Liver (tissue), 9 donors: ENCODE data around the gene DNAI1. TPM values are rescaled to one million over a fixed set of nuclear protein-coding genes. Genes with fewer than 3 reads are reported as not detected.

Source experiments
- DNase-seq: peaks from one replicate; pipeline ENCODE4 v3.0.0-alpha.2; 2017; ENCODE audit warnings: low spot score
- H3K27ac ChIP-seq, 2 donors: one replicate each; pipeline ENCODE4 v1.7.0; 2013; ENCODE audit warnings: inconsistent platforms in 2 of 2, low read length in 2 of 2, control low read depth in 1 of 2, low read depth in 1 of 2, mild to moderate bottlenecking in 1 of 2
- H3K27me3 ChIP-seq, 4 donors: one replicate each; pipeline versions ENCODE4 v1.6.1 to v1.7.0; 2013; ENCODE audit warnings: low read length in 3 of 4, inconsistent platforms in 1 of 4, mild to moderate bottlenecking in 1 of 4, moderate library complexity in 1 of 4; ENCODE audit not compliant: control insufficient read depth in 4 of 4, insufficient read depth in 4 of 4
- H3K36me3 ChIP-seq, 4 donors: one replicate each; pipeline versions ENCODE4 v1.6.1 to v1.7.0; 2013; ENCODE audit warnings: low read length in 3 of 4, mild to moderate bottlenecking in 3 of 4, low read depth in 1 of 4, moderate library complexity in 1 of 4; ENCODE audit not compliant: control insufficient read depth in 4 of 4, insufficient read depth in 3 of 4
- H3K4me1 ChIP-seq, 4 donors: one replicate each; pipeline versions ENCODE4 v1.6.1 to v1.7.0; 2013; ENCODE audit warnings: low read length in 3 of 4, mild to moderate bottlenecking in 3 of 4, moderate library complexity in 1 of 4; ENCODE audit not compliant: control insufficient read depth in 4 of 4, insufficient read depth in 4 of 4
- H3K4me3 ChIP-seq, 3 donors: one replicate each; pipeline versions ENCODE4 v1.6.1 to v1.7.0; 2013; ENCODE audit warnings: low read length in 3 of 3, control low read depth in 1 of 3, low read depth in 1 of 3, mild to moderate bottlenecking in 1 of 3
- H3K9ac ChIP-seq, 2 donors: one replicate each; pipeline ENCODE4 v1.7.0; 2013; ENCODE audit warnings: low read length in 2 of 2, mild to moderate bottlenecking in 2 of 2, moderate library complexity in 2 of 2, control low read depth in 1 of 2, low read depth in 1 of 2
- H3K9me3 ChIP-seq, 4 donors: one replicate each; pipeline versions ENCODE4 v1.6.1 to v1.7.0; 2013; ENCODE audit warnings: low read length in 3 of 4; ENCODE audit not compliant: control insufficient read depth in 4 of 4
- EGR1 ChIP-seq, 2 donors: IDR thresholded peaks; 2 replicates each; pipeline ENCODE4 v1.6.1; 2016 to 2018; ENCODE audit warnings: antibody characterized with exemption in 2 of 2, low read depth in 2 of 2
- FOXA1 ChIP-seq: IDR thresholded peaks from 2 replicates; pipeline ENCODE4 v1.6.1; 2016; ENCODE audit warnings: antibody characterized with exemption
- FOXA2 ChIP-seq: IDR thresholded peaks from 2 replicates; pipeline ENCODE4 v1.6.1; 2016; ENCODE audit warnings: antibody characterized with exemption
- GABPA ChIP-seq, 2 donors: IDR thresholded peaks in 1 of 2; conservative IDR thresholded peaks in 1 of 2; 2 replicates each; pipeline ENCODE4 v1.6.1; 2016; ENCODE audit warnings: antibody characterized with exemption in 2 of 2, mild to moderate bottlenecking in 1 of 2, moderate library complexity in 1 of 2
- HNF4A ChIP-seq, 2 donors: conservative IDR thresholded peaks; 2 replicates each; pipeline ENCODE4 v1.6.1; 2016; ENCODE audit warnings: antibody characterized with exemption in 2 of 2, mild to moderate bottlenecking in 2 of 2
- HNF4G ChIP-seq: IDR thresholded peaks from 2 replicates; pipeline ENCODE4 v1.6.1; 2016; ENCODE audit warnings: antibody characterized with exemption
- JUND ChIP-seq, 2 donors: IDR thresholded peaks; 2 replicates each; pipeline ENCODE4 v1.6.1; 2016; ENCODE audit warnings: antibody characterized with exemption in 2 of 2
- NR2F2 ChIP-seq: IDR thresholded peaks from 2 replicates; pipeline ENCODE4 v1.6.1; 2016; ENCODE audit warnings: antibody characterized with exemption
- RAD21 ChIP-seq, 2 donors: IDR thresholded peaks; 2 replicates each; pipeline ENCODE4 v1.6.1; 2016; ENCODE audit warnings: antibody characterized with exemption in 2 of 2, mild to moderate bottlenecking in 2 of 2
- RXRA ChIP-seq, 2 donors: IDR thresholded peaks; 2 replicates each; pipeline ENCODE4 v1.6.1; 2017 to 2018; ENCODE audit warnings: antibody characterized with exemption in 2 of 2, mild to moderate bottlenecking in 1 of 2
- SP1 ChIP-seq: IDR thresholded peaks from 2 replicates; pipeline ENCODE4 v1.6.1; 2018; ENCODE audit warnings: antibody characterized with exemption, mild to moderate bottlenecking
- TAF1 ChIP-seq: conservative IDR thresholded peaks from 2 replicates; pipeline ENCODE4 v1.6.1; 2016; ENCODE audit warnings: antibody characterized with exemption, mild to moderate bottlenecking
- YY1 ChIP-seq: IDR thresholded peaks from 2 replicates; pipeline ENCODE4 v1.6.1; 2016; ENCODE audit warnings: antibody characterized with exemption, mild to moderate bottlenecking
- WGBS: extraction: QIAGEN DNeasy Blood & Tissue Kit; methylation state at CpG from one replicate; pipeline ENCODE4 v1.1.7; 2013; 5-methylcytosine and 5-hydroxymethylcytosine counted together
- polyA plus RNA-seq, 2 donors: library from polyadenylated mRNA; stranded (reverse) in 1 of 2; unstranded in 1 of 2; fragments of 200-250 nt in 1 of 2; fragments of >200 nt in 1 of 2; fragmentation: Nextera tagmentation in 1 of 2; extraction: Ambion mirVana in 1 of 2; gene quantifications; one replicate each; pipeline versions ENCODE4 v1.2.1 to v1.2.3, GENCODE V29; 2013 to 2015
- total RNA-seq, 2 donors: library from RNA; depleted of rRNA; stranded (reverse); fragments of >200 nt; gene quantifications; one replicate each; pipeline ENCODE4 v1.2.3, GENCODE V29; 2014
- TF ChIP-seq, protein P1 (sequence below): IDR thresholded peaks from 2 replicates; pipeline ENCODE4 v1.6.1; 2016; ENCODE audit warnings: antibody characterized with exemption
- TF ChIP-seq, protein P2 (sequence below): IDR thresholded peaks from 2 replicates; pipeline ENCODE4 v1.6.1; 2016; ENCODE audit warnings: antibody characterized with exemption
- TF ChIP-seq, protein P3 (sequence below): IDR thresholded peaks from 2 replicates; pipeline ENCODE4 v1.6.1; 2016; ENCODE audit warnings: antibody characterized with exemption
- TF ChIP-seq, protein P4 (sequence below): fragments of 150-350 bp; IDR thresholded peaks from 2 replicates; pipeline ENCODE4 v1.5.1; 2017; ENCODE audit warnings: improper control_type of control experiment, low read depth, low read length; ENCODE audit not compliant: missing input control
- TF ChIP-seq, protein P5 (sequence below): IDR thresholded peaks from 2 replicates; pipeline ENCODE4 v1.6.1; 2016; ENCODE audit warnings: antibody characterized with exemption, mild to moderate bottlenecking
- donor health status: healthy.
- donor health status: healthy.
- donor health status: healthy.
- donor health status: healthy.
- donor health status: healthy.

The DNAI1 gene
- total and polyA plus RNA-seq, 4 donors, result not detected

DNA sequence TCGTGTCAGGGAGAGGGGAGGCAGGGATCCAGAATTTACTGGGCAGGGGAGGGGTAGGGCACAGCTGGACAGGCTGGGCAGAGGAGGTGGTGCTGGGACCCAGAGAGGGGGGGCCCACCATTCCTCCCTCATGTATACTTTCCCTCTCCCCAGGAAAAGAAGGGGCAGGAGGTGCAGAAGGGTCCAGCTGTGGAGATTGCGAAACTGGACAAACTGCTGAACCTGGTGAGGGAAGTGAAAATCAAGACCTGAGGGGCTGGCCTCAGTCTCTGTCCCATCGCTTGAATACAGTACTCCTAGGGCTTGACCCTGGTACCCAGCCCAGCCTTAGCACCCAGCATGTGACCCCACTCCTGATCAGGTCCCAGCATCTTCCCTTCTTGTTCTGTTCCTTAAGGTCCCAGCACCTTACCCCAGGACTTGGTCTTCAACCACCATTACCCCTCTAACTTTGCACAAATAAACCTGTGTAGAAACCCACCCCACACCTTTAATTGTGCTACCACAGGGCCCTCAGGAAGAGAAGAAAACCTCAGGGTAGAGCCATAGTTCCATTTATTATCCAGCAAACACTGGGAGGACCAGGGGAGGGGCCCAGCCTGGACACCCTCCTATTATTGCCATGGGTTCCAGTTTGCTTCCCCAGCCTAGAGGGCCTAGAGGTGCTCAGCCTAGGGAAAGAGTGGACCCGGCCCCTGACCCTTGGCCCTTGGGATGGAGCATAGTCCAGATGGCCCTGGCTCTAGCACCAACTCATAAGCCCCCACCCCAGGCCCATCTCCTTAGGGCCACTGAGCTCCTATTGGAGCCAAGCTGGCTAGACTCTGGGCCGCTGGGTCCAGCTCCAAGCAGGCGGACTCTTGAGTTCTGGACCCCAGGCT is 62.1 kb downstream of the DNAI1 start:
- no peaks in the 10 kb centered on the region for H3K27me3 ChIP-seq
- peaks cover 8 to 34% (median 24%) of the 10 kb centered on the region in 4 donors for H3K4me1 ChIP-seq
- no peaks in the 10 kb centered on the region for H3K9me3 ChIP-seq
- DNase-seq, result no peak
- no peak overlapping the region for H3K9ac ChIP-seq
- H3K4me3 ChIP-seq, result no peak overlapping the region
- 92% methylated on average over 6 of the region's 6 CpGs for WGBS
- TF ChIP-seq EGR1 (IDR thresholded peaks at IDR 0.05; ENCODE audit: low read depth in 2 of 2) (no peak), HNF4A (conservative IDR thresholded peaks at IDR 0.05) (no peak), JUND (IDR thresholded peaks at IDR 0.05) (no peak), TAF1 (no peak), YY1 (no peak), HNF4G (no peak), FOXA2 (no peak), GABPA (IDR thresholded peaks at IDR 0.05 in 1 of 2, conservative IDR thresholded peaks at IDR 0.05 in 1 of 2) (no peak), NR2F2 (no peak), RXRA (IDR thresholded peaks at IDR 0.05) (no peak), SP1 (no peak), FOXA1 (no peak), RAD21 (IDR thresholded peaks at IDR 0.05) (no peak)
- TF ChIP-seq, protein P1, sequence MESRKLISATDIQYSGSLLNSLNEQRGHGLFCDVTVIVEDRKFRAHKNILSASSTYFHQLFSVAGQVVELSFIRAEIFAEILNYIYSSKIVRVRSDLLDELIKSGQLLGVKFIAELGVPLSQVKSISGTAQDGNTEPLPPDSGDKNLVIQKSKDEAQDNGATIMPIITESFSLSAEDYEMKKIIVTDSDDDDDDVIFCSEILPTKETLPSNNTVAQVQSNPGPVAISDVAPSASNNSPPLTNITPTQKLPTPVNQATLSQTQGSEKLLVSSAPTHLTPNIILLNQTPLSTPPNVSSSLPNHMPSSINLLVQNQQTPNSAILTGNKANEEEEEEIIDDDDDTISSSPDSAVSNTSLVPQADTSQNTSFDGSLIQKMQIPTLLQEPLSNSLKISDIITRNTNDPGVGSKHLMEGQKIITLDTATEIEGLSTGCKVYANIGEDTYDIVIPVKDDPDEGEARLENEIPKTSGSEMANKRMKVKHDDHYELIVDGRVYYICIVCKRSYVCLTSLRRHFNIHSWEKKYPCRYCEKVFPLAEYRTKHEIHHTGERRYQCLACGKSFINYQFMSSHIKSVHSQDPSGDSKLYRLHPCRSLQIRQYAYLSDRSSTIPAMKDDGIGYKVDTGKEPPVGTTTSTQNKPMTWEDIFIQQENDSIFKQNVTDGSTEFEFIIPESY, result no peak
- TF ChIP-seq, protein P2, sequence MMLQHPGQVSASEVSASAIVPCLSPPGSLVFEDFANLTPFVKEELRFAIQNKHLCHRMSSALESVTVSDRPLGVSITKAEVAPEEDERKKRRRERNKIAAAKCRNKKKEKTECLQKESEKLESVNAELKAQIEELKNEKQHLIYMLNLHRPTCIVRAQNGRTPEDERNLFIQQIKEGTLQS, result no peak
- TF ChIP-seq, protein P3, sequence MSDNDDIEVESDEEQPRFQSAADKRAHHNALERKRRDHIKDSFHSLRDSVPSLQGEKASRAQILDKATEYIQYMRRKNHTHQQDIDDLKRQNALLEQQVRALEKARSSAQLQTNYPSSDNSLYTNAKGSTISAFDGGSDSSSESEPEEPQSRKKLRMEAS, result no peak
- TF ChIP-seq, protein P4, sequence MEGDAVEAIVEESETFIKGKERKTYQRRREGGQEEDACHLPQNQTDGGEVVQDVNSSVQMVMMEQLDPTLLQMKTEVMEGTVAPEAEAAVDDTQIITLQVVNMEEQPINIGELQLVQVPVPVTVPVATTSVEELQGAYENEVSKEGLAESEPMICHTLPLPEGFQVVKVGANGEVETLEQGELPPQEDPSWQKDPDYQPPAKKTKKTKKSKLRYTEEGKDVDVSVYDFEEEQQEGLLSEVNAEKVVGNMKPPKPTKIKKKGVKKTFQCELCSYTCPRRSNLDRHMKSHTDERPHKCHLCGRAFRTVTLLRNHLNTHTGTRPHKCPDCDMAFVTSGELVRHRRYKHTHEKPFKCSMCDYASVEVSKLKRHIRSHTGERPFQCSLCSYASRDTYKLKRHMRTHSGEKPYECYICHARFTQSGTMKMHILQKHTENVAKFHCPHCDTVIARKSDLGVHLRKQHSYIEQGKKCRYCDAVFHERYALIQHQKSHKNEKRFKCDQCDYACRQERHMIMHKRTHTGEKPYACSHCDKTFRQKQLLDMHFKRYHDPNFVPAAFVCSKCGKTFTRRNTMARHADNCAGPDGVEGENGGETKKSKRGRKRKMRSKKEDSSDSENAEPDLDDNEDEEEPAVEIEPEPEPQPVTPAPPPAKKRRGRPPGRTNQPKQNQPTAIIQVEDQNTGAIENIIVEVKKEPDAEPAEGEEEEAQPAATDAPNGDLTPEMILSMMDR, result no peak
- TF ChIP-seq, protein P5, sequence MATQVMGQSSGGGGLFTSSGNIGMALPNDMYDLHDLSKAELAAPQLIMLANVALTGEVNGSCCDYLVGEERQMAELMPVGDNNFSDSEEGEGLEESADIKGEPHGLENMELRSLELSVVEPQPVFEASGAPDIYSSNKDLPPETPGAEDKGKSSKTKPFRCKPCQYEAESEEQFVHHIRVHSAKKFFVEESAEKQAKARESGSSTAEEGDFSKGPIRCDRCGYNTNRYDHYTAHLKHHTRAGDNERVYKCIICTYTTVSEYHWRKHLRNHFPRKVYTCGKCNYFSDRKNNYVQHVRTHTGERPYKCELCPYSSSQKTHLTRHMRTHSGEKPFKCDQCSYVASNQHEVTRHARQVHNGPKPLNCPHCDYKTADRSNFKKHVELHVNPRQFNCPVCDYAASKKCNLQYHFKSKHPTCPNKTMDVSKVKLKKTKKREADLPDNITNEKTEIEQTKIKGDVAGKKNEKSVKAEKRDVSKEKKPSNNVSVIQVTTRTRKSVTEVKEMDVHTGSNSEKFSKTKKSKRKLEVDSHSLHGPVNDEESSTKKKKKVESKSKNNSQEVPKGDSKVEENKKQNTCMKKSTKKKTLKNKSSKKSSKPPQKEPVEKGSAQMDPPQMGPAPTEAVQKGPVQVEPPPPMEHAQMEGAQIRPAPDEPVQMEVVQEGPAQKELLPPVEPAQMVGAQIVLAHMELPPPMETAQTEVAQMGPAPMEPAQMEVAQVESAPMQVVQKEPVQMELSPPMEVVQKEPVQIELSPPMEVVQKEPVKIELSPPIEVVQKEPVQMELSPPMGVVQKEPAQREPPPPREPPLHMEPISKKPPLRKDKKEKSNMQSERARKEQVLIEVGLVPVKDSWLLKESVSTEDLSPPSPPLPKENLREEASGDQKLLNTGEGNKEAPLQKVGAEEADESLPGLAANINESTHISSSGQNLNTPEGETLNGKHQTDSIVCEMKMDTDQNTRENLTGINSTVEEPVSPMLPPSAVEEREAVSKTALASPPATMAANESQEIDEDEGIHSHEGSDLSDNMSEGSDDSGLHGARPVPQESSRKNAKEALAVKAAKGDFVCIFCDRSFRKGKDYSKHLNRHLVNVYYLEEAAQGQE, result no peak
- H3K27ac ChIP-seq, result no peak overlapping the region
- H3K36me3 ChIP-seq, result no peaks in the 10 kb centered on the region
